OCI-LY3 (cell line): ENCODE measurements around the gene SMYD3.

Experiments used
- H2AFZ ChIP-seq: fragments of 200-600, 300-600 bp; shearing (Covaris generic); 2 replicates; pipeline ENCODE4 v1.6.0; 2014; ENCODE audit warnings: antibody characterized with exemption, low read depth, low read length
- H3K27ac ChIP-seq: fragments of 200-600, 300-600 bp; sonication (generic); 2 replicates; pipeline ENCODE4 v1.5.1; 2014; ENCODE audit warnings: mild to moderate bottlenecking, low read length, moderate library complexity, mixed read lengths
- H3K27me3 ChIP-seq: fragments of 200-600, 300-600 bp; sonication (generic); 2 replicates; pipeline ENCODE4 v1.6.1; 2014; ENCODE audit warnings: low read depth, low read length, mixed read lengths
- H3K36me3 ChIP-seq: fragments of 200-600, 300-600 bp; sonication (generic); replicated peaks from 2 replicates; pipeline ENCODE3; 2014; ENCODE audit warnings: low read depth, low read length, mixed read lengths
- H3K4me1 ChIP-seq: fragments of 300-600, 200-600 bp; sonication (generic); 2 replicates; pipeline ENCODE4 v1.6.1; 2014; ENCODE audit warnings: low read length, mixed read lengths
- H3K4me2 ChIP-seq: fragments of 200-600, 300-600 bp; sonication (generic); 2 replicates; pipeline ENCODE4 v1.6.1; 2014; ENCODE audit warnings: low read length, mixed read lengths
- H3K4me3 ChIP-seq: fragments of 300-600, 200-600 bp; sonication (generic); 2 replicates; pipeline ENCODE4 v1.5.1; 2014; ENCODE audit warnings: antibody characterized with exemption, mild to moderate bottlenecking, low read length, moderate library complexity
- H3K79me2 ChIP-seq: fragments of 300-600, 200-600 bp; shearing (Covaris generic); 2 replicates; pipeline ENCODE4 v1.6.1; 2014; ENCODE audit warnings: mild to moderate bottlenecking, low read length, mixed read lengths
- H3K9ac ChIP-seq: fragments of 300-600, 200-600 bp; shearing (Covaris generic); 2 replicates; pipeline ENCODE4 v1.6.0; 2014; ENCODE audit warnings: mild to moderate bottlenecking, low read length, moderate library complexity
- H3K9me3 ChIP-seq: fragments of 200-600, 300-600 bp; shearing (Covaris generic); 2 replicates; pipeline ENCODE4 v1.6.1; 2014; ENCODE audit warnings: low read length, mixed read lengths; ENCODE audit not compliant: insufficient read depth
- H4K20me1 ChIP-seq: fragments of 200-600, 300-600 bp; sonication (generic); 2 replicates; pipeline ENCODE4 v1.6.1; 2016; ENCODE audit warnings: low read length, mixed read lengths; ENCODE audit not compliant: insufficient read depth
- EZH2phosphoT487 ChIP-seq: fragments of 200-600 bp; shearing (Covaris generic); IDR thresholded peaks from 2 replicates; pipeline ENCODE4 v1.6.1; 2018; ENCODE audit warnings: antibody characterized with exemption, mixed run types, low read depth
- TF ChIP-seq, protein P1 (sequence below): fragments of 200-600, 300-600 bp; sonication (generic); IDR thresholded peaks from 2 replicates; pipeline ENCODE4 v1.5.1; 2014; ENCODE audit warnings: antibody characterized with exemption, low read length, low read depth

The SMYD3 gene

GRCh38 chr1:246199086-246199645, 307.9 kb downstream of the SMYD3 start:
- TF ChIP-seq, protein P1, sequence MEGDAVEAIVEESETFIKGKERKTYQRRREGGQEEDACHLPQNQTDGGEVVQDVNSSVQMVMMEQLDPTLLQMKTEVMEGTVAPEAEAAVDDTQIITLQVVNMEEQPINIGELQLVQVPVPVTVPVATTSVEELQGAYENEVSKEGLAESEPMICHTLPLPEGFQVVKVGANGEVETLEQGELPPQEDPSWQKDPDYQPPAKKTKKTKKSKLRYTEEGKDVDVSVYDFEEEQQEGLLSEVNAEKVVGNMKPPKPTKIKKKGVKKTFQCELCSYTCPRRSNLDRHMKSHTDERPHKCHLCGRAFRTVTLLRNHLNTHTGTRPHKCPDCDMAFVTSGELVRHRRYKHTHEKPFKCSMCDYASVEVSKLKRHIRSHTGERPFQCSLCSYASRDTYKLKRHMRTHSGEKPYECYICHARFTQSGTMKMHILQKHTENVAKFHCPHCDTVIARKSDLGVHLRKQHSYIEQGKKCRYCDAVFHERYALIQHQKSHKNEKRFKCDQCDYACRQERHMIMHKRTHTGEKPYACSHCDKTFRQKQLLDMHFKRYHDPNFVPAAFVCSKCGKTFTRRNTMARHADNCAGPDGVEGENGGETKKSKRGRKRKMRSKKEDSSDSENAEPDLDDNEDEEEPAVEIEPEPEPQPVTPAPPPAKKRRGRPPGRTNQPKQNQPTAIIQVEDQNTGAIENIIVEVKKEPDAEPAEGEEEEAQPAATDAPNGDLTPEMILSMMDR: no peak
- TF ChIP-seq EZH2phosphoT487: no peak
- no peak overlapping the region for H3K27ac ChIP-seq
- no peak overlapping the region for H3K4me2 ChIP-seq
- no peak overlapping the region for H3K4me3 ChIP-seq
- no peaks in the 10 kb centered on the region for H4K20me1 ChIP-seq
- H2AFZ ChIP-seq: no peak overlapping the region
- H3K9ac ChIP-seq: no peak overlapping the region
- no peaks in the 10 kb centered on the region for H3K9me3 ChIP-seq
- H3K4me1 ChIP-seq: no peaks in the 10 kb centered on the region
- no peaks in the 10 kb centered on the region for H3K27me3 ChIP-seq
- no peaks in the 10 kb centered on the region for H3K79me2 ChIP-seq
- H3K36me3 ChIP-seq: no peaks in the 10 kb centered on the region

- H3K27ac ChIP-seq: no peak overlapping the region
- no peak overlapping the region for H3K9ac ChIP-seq
- no peak overlapping the region for H2AFZ ChIP-seq
- H3K36me3 ChIP-seq: no peaks in the 10 kb centered on the region
- H3K27me3 ChIP-seq: no peaks in the 10 kb centered on the region
- H3K4me3 ChIP-seq: no peak overlapping the region
- H3K4me2 ChIP-seq: no peak overlapping the region
- H4K20me1 ChIP-seq: no peaks in the 10 kb centered on the region
- no peaks in the 10 kb centered on the region for H3K79me2 ChIP-seq
- no peaks in the 10 kb centered on the region for H3K4me1 ChIP-seq
- TF ChIP-seq, protein P1: no peak
- TF ChIP-seq EZH2phosphoT487: no peak
- no peaks in the 10 kb centered on the region for H3K9me3 ChIP-seq
Measured at GRCh38 chr1:246198115-246198816, 308.8 kb downstream of the SMYD3 start.

DNA sequence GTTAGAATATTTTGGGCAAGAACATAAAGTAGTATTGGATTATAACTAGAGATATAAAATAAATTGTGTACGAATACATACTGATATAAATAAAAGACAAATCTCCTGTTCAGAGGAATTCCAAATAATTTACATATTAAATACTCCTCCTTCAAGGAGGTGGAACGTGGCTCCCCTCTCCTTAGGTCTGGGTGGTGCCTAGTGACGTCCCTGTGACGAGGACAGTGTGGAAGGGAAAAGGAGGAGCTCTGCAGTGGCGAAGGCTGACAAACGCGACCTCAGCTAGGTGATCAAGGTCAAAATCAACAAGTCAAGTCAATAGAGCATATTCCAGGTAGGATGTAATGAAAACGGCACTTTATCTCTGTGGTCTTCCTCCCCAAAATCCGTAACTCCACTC, 310.0 kb downstream of the SMYD3 start:
- H3K4me1 ChIP-seq: no peaks in the 10 kb centered on the region
- H3K79me2 ChIP-seq: no peaks in the 10 kb centered on the region
- no peaks in the 10 kb centered on the region for H3K9me3 ChIP-seq
- H3K4me2 ChIP-seq: no peak overlapping the region
- H3K27ac ChIP-seq: no peak overlapping the region
- no peak overlapping the region for H3K9ac ChIP-seq
- no peak for TF ChIP-seq EZH2phosphoT487
- TF ChIP-seq, protein P1: no peak
- no peak overlapping the region for H2AFZ ChIP-seq
- H3K36me3 ChIP-seq: no peaks in the 10 kb centered on the region
- H3K4me3 ChIP-seq: no peak overlapping the region
- no peaks in the 10 kb centered on the region for H4K20me1 ChIP-seq
- H3K27me3 ChIP-seq: no peaks in the 10 kb centered on the region

DNA sequence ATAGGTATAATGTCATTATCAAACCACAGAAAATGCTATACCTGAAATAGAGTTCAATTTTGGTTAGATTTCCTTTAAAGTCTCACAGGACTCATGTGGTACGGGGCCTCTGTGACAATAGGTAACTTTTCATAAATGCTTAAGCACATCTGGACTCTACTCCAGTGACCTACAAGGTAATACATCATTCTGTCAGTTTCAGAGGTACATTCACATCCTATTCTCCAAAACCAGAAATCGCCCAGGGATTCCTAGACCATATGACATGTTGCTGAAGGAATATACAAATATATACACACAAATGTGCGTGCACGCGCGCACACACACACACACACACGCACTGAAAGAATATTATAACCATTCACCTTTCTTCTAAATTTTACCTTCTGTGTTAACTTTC, 311.8 kb downstream of the SMYD3 start:
- H3K27ac ChIP-seq: no peak overlapping the region
- no peak overlapping the region for H3K9ac ChIP-seq
- H3K36me3 ChIP-seq: peaks cover 2% of the 10 kb centered on the region
- H3K4me2 ChIP-seq: no peak overlapping the region
- H3K79me2 ChIP-seq: no peaks in the 10 kb centered on the region
- H4K20me1 ChIP-seq: no peaks in the 10 kb centered on the region
- no peaks in the 10 kb centered on the region for H3K9me3 ChIP-seq
- H3K27me3 ChIP-seq: no peaks in the 10 kb centered on the region
- H2AFZ ChIP-seq: no peak overlapping the region
- no peak overlapping the region for H3K4me3 ChIP-seq
- H3K4me1 ChIP-seq: no peaks in the 10 kb centered on the region
- TF ChIP-seq, protein P1: no peak
- TF ChIP-seq EZH2phosphoT487: no peak
